Measurements from ENCODE around the gene WSCD2. TPM values are rescaled to one million over a fixed set of nuclear protein-coding genes. Genes with fewer than 3 reads are reported as not detected.

Gene WSCD2
- total and polyA plus RNA-seq, 12 donors, result 0.01 to 2.8 (median 0.44) TPM; not detected in 3

GRCh38 chr12:108087900-108088299, 41.2 kb upstream of the WSCD2 start:
- 79 to 90% methylated on average over 1 of the region's 1 CpG for WGBS, 2 donors
- peaks cover 0 to 53% (median 14%) of the 10 kb centered on the region in 11 donors for H3K9me3 ChIP-seq

DNA sequence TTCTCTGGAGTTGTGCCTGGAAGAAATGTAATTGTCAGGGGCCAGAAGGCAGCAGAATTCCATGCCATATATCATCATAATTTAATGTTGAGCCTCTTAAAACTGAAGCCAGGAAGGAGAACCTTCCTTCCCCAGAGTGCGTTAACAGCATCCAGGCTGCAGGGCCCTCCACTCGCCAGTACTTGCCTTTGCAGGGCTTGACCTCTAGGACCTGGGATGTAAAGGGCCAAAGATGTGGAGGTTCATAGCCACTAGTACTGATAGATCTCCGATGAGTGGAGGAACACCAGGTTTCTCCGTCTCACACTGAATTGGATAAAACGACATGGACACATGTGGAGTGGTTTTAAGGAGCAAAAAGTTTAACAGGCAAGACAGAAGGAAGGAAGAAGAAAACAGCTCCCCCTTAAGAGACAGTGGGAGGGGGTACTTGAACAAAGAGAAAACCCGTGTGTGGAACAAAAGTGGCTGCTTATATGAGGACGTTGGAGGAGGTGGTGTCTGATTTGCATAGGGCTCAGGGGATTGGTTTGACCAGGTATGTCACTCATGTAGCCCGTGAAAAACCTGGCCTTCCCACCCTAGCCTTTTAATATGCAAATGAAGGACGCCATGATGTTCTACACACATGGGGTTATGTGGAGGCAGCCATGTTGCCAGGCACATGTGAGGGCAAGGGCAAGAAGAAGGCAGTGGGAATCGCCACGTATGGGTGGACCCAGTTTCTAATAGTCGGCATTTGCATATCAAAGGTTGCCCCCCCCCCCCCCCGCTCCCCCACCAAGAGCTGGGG, 38.8 kb upstream of the WSCD2 start:
- Histone ChIP-seq H3K27me3 (peaks cover 0 to 49% (median 17%) of the 10 kb centered on the region in 7 donors), H3K27ac (no peak overlapping the region), H3K9me3 (peaks cover 0 to 37% (median 14%) of the 10 kb centered on the region in 11 donors), H3K4me3 (no peak overlapping the region), H3K4me1 (no peaks in the 10 kb centered on the region), H3K36me3 (no peaks in the 10 kb centered on the region)
- no peak for DNase-seq
- TF ChIP-seq CTCF (IDR thresholded peaks at IDR 0.05), result no peak
- ATAC-seq, result no peak
- 68 to 72% methylated on average over 13 of the region's 13 CpGs for WGBS, 2 donors
- intact Hi-C loops (cut with DNase I), result loop anchor here in 6 of 10 donors (10.0 kb wide), 2 partner anchors 364 to 374 kb away; no protein-coding TSS in a partner anchor

More at GRCh38 chr12:108087900-108088299, 41.2 kb upstream of the WSCD2 start:
- Histone ChIP-seq H3K4me3 (no peak overlapping the region), H3K27ac (no peak overlapping the region), H3K27me3 (peaks cover 0 to 27% (median 6%) of the 10 kb centered on the region in 7 donors), H3K4me1 (no peaks in the 10 kb centered on the region), H3K36me3 (no peaks in the 10 kb centered on the region)
- intact Hi-C loops (cut with DNase I), result no loop called here
- no peak for TF ChIP-seq CTCF (IDR thresholded peaks at IDR 0.05)
- DNase-seq (no peak), ATAC-seq (no peak)

GRCh38 chr12:108090932-108091678, 38.0 kb upstream of the WSCD2 start:
- intact Hi-C loops (cut with DNase I), result loop anchor here in 6 of 10 donors (10.0 kb wide), 2 partner anchors 364 to 374 kb away; no protein-coding TSS in a partner anchor
- WGBS, 2 donors, result 64 to 67% methylated on average over 10 of the region's 10 CpGs
- Histone ChIP-seq H3K27ac (no peak overlapping the region), H3K4me3 (no peak overlapping the region), H3K4me1 (no peaks in the 10 kb centered on the region), H3K9me3 (peaks cover 0 to 31% (median 14%) of the 10 kb centered on the region in 11 donors), H3K36me3 (no peaks in the 10 kb centered on the region), H3K27me3 (peaks cover 0 to 57% (median 23%) of the 10 kb centered on the region in 7 donors)
- TF ChIP-seq CTCF (IDR thresholded peaks at IDR 0.05), result no peak
- DNase-seq (no peak), ATAC-seq (no peak)

DNA sequence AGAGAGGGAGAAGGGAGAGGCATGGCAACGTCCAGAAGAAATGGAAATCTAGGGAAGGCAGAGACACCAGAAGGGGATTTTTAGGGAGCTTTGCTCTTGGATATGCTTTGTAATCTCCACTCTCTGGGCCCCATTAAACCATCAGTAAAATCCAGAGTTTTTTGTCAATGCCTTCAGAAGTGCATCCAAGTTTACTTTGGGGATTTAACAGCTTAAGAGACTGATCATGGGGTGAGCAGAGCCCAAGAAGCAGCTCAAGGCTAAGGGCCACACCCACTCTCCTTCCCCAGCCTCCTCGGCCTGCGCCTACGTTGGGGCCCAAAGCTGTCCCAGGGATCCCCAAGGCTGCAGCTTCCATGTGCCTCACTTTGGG, 37.4 kb upstream of the WSCD2 start:
- no peak for ATAC-seq
- H3K4me1 ChIP-seq, result no peaks in the 10 kb centered on the region
- H3K27ac ChIP-seq, result no peak overlapping the region
- intact Hi-C loops (cut with DNase I), result loop anchor here in 6 of 10 donors (10.0 kb wide), 2 partner anchors 363 to 373 kb away; no protein-coding TSS in a partner anchor
- 63 to 78% methylated on average over 4 of the region's 4 CpGs for WGBS, 2 donors
- H3K27me3 ChIP-seq, result peaks cover 0 to 63% (median 27%) of the 10 kb centered on the region in 7 donors
- DNase-seq, result no peak
- H3K9me3 ChIP-seq, result peaks cover 0 to 28% (median 14%) of the 10 kb centered on the region in 11 donors
- no peak overlapping the region for H3K4me3 ChIP-seq
- TF ChIP-seq CTCF (IDR thresholded peaks at IDR 0.05), result no peak
- H3K36me3 ChIP-seq, result no peaks in the 10 kb centered on the region

Data from heart right ventricle (tissue), 16 donors.